K562 (cell line): ENCODE results near the gene BNIP1. TPM values are rescaled to one million over a fixed set of nuclear protein-coding genes. Genes with fewer than 3 reads are reported as not detected.
A peak's percentile ranks its signal among the peaks of the same experiment; 100 is the strongest.

ENCODE experiments used
- ATAC-seq: fragments of 200-7000 bp; cut with Tn5 transposase; 3 replicates; pipeline ENCODE4 v1.9.1; 2020; ENCODE audit warnings: moderate library complexity
- Bru-seq: library from RNA; stranded (reverse); fragments of 400-500 nt; gene quantifications from one replicate; lab custom pipeline; 2021; lab: Mats Ljungman, UMichigan
- BruChase-seq, 2 experiments: library from RNA; stranded (reverse); fragments of 400-500 nt; gene quantifications; one replicate each; lab custom pipeline; 2021; lab: Mats Ljungman, UMichigan
- BruUV-seq: library from RNA; stranded (reverse); fragments of 400-500 nt; replicated peaks from 2 replicates; lab custom pipeline; 2021; lab: Mats Ljungman, UMichigan
- CTCF ChIA-PET: fragments of 300-600 bp; formaldehyde crosslinking; extraction: SDS; loops from one replicate; lab custom pipeline; 2021; ENCODE audit warnings: low intra/inter-chr PET ratio; lab: Yijun Ruan, JAX
- POLR2A ChIA-PET: fragments of 300-600, 350-650 bp; sonication (Branson Sonifier 250); formaldehyde crosslinking; extraction: SDS; loops from one replicate; lab custom pipeline; 2021; ENCODE audit warnings: antibody characterized with exemption, inconsistent platforms; lab: Yijun Ruan, JAX
- DNase-seq, 4 experiments: peaks; one replicate each; pipeline versions ENCODE4 v3.0.0 to v3.0.0-alpha.2; 2011 to 2018; ENCODE audit warnings: low spot score in 3 of 4, mixed read lengths in 3 of 4; ENCODE audit errors: extremely low read depth in 1 of 4
- FAIRE-seq: peaks from 2 replicates; lab custom pipeline; 2011; peaks lifted over from hg19 to GRCh38; lab: Jason Lieb, UNC
- H2AFZ ChIP-seq: 2 replicates; pipeline ENCODE4 v1.6.0; 2011; ENCODE audit warnings: low read depth, low read length, control low read depth, inconsistent platforms
- H3K27ac ChIP-seq: fragments of 200-600 bp; 3 replicates; pipeline ENCODE4 v1.8.0; 2011; ENCODE audit warnings: low read depth, mild to moderate bottlenecking, control low read depth, inconsistent platforms, low read length, moderate library complexity, mixed read lengths; ENCODE audit errors: extremely low read depth
- H3K27me3 ChIP-seq, 2 experiments: fragments of 300-600 bp in 1 of 2; 2 replicates in 1 of 2; 3 replicates in 1 of 2; pipeline versions ENCODE4 v1.6.0 to v1.8.0; 2011; ENCODE audit warnings: inconsistent platforms in 2 of 2, low read length in 2 of 2, mild to moderate bottlenecking in 1 of 2, mixed read lengths in 1 of 2, moderate library complexity in 1 of 2; ENCODE audit not compliant: control insufficient read depth in 2 of 2, insufficient read depth in 2 of 2
- H3K36me3 ChIP-seq: fragments of 300-600 bp; 3 replicates; pipeline ENCODE4 v1.8.0; 2011; ENCODE audit warnings: mild to moderate bottlenecking, low read length, inconsistent platforms; ENCODE audit not compliant: control insufficient read depth, insufficient read depth
- H3K4me1 ChIP-seq, 2 experiments: fragments of 200-600 bp in 1 of 2; replicated peaks in 1 of 2; 2 replicates in 1 of 2; 3 replicates in 1 of 2; pipeline versions ENCODE4 v1.5.1 to v1.8.0; 2011; ENCODE audit warnings: inconsistent platforms in 2 of 2, low read length in 2 of 2, mild to moderate bottlenecking in 1 of 2, mixed read lengths in 1 of 2, moderate library complexity in 1 of 2; ENCODE audit not compliant: control insufficient read depth in 2 of 2, insufficient read depth in 2 of 2
- H3K4me2 ChIP-seq: 2 replicates; pipeline ENCODE4 v1.6.1; 2011; ENCODE audit warnings: low read length, control low read depth, inconsistent platforms, mixed read lengths; ENCODE audit not compliant: insufficient read depth
- H3K4me3 ChIP-seq: fragments of 200-600 bp; sonication (generic), shearing (Covaris generic); 2 replicates; pipeline ENCODE4 v1.5.1; 2016; ENCODE audit warnings: control low read depth, inconsistent platforms
- H3K79me2 ChIP-seq: fragments of 200-600 bp; 3 replicates; pipeline ENCODE4 v1.8.0; 2011; ENCODE audit warnings: low read length, inconsistent platforms; ENCODE audit not compliant: control insufficient read depth, insufficient read depth
- H3K9ac ChIP-seq, 2 experiments: 2 replicates each; pipeline versions ENCODE4 v1.6.0 to v1.6.1; 2011; ENCODE audit warnings: low read depth in 2 of 2, low read length in 2 of 2, control low read depth in 1 of 2, inconsistent platforms in 1 of 2, mild to moderate bottlenecking in 1 of 2, mixed read lengths in 1 of 2; ENCODE audit not compliant: insufficient read depth in 1 of 2
- H3K9me1 ChIP-seq: one replicate; pipeline ENCODE4 v1.6.0; 2011; ENCODE audit warnings: inconsistent platforms, mild to moderate bottlenecking, low read length, moderate library complexity; ENCODE audit not compliant: control insufficient read depth, insufficient read depth
- H3K9me3 ChIP-seq: replicated peaks from 2 replicates; pipeline ENCODE4 v1.5.1; 2011; ENCODE audit warnings: low read depth, low read length, inconsistent platforms; ENCODE audit not compliant: control insufficient read depth, insufficient read depth
- H4K20me1 ChIP-seq: replicated peaks from 2 replicates; pipeline ENCODE4 v1.6.1; 2011; ENCODE audit warnings: low read length, inconsistent platforms, mixed read lengths; ENCODE audit not compliant: control insufficient read depth, insufficient read depth
- CHCHD3 ChIP-seq: fragments of 250-450 bp; sonication (Bioruptor Pico); IDR thresholded peaks from 2 replicates; pipeline ENCODE4 v2.1.2; 2022; ENCODE audit warnings: mild to moderate bottlenecking
- CTCFL ChIP-seq: IDR thresholded peaks from 2 replicates; pipeline ENCODE4 v1.6.1; 2011; ENCODE audit warnings: borderline replicate concordance, low read depth, mild to moderate bottlenecking, moderate library complexity, low read length; ENCODE audit not compliant: insufficient read depth, poor library complexity, severe bottlenecking
- ETS1 ChIP-seq: conservative IDR thresholded peaks from 2 replicates; pipeline ENCODE4 v1.6.1; 2011; ENCODE audit warnings: low read depth, mild to moderate bottlenecking, low read length; ENCODE audit not compliant: control insufficient read depth
- FOXJ2 ChIP-seq: fragments of 200-800 bp; sonication (Bioruptor generic); IDR thresholded peaks from 2 replicates; pipeline ENCODE4 v1.6.1; 2016; ENCODE audit warnings: missing genetic modification characterization, missing compliant biosample characterization
- NBN ChIP-seq: fragments of 450-650 bp; IDR thresholded peaks from 2 replicates; pipeline ENCODE4 v1.6.1; 2016; ENCODE audit warnings: low read depth, mild to moderate bottlenecking
- NCOA6 ChIP-seq: fragments of 450-650 bp; IDR thresholded peaks from 2 replicates; pipeline ENCODE4 v1.6.1; 2017; ENCODE audit warnings: mild to moderate bottlenecking
- TBP ChIP-seq: optimal IDR thresholded peaks from 2 replicates; pipeline ENCODE3; 2011; ENCODE audit warnings: low read depth, low read length, improper control_type of control experiment
- ZNF311 ChIP-seq: fragments of 250-450 bp; sonication (Bioruptor Pico); IDR thresholded peaks from 2 replicates; pipeline ENCODE4 v1.4.0; 2020; ENCODE audit warnings: mild to moderate bottlenecking, moderate library complexity
- ZNF431 ChIP-seq: sonication (generic); formaldehyde crosslinking; IDR thresholded peaks from 2 replicates; pipeline ENCODE4 v1.8.0; 2022; ENCODE audit warnings: mild to moderate bottlenecking, missing genetic modification reagents
- WGBS: fragments of 100-300 bp; shearing (Covaris generic); methylation state at CpG from one replicate; pipeline ENCODE4 v1.1.6; 2016; ENCODE audit warnings: low coverage, mixed read lengths; ENCODE audit not compliant: insufficient coverage; ENCODE audit errors: missing lambda C conversion rate; 5-methylcytosine and 5-hydroxymethylcytosine counted together
- in situ Hi-C: fragments of 300-500 bp; cut with MboI; formaldehyde crosslinking; loops from 4 replicates; pipeline ENCODE4 v1.15.0; 2018; ENCODE audit warnings: inconsistent platforms, mixed read lengths
- intact Hi-C: fragments of 100-400 bp; cut with micrococcal nuclease; formaldehyde crosslinking; loops from 2 replicates; pipeline ENCODE4 v1.14.2; 2022
- long read RNA-seq, 3 experiments: library from polyadenylated mRNA in 2 of 3; library from RNA in 1 of 3; unstranded in 2 of 3; stranded (forward) in 1 of 3; transcript quantifications; one replicate each; pipeline ENCODE4 v2.0.0, GENCODE V29; 2019 to 2022
- polyA minus RNA-seq, 3 experiments: library from RNA; depleted of rRNA, polyadenylated mRNA; stranded (reverse); fragments of >200 nt; gene quantifications; 2 replicates each; pipeline ENCODE4 v1.2.3, GENCODE V29; 2011
- polyA plus RNA-seq, 8 experiments: library from polyadenylated mRNA; depleted of rRNA in 4 of 8; stranded (reverse) in 5 of 8; unstranded in 3 of 8; fragments of >200 nt; fragmentation: Nextera tagmentation in 2 of 8; fragmentation: Illumina TruSeq in 1 of 8; extraction: Ambion mirVana in 2 of 8; extraction: Trizol in 1 of 8; gene quantifications; 2 replicates each; pipeline versions ENCODE4 v1.2.1 to v1.2.3, GENCODE V29; 2011 to 2014; ENCODE audit warnings: inconsistent platforms in 1 of 8, missing spikeins in 1 of 8
- total RNA-seq, 7 experiments: library from RNA; depleted of rRNA in 6 of 7; stranded (reverse); fragments of >200 nt in 6 of 7; fragmentation: Illumina TruSeq in 2 of 7; extraction: Trizol in 2 of 7; gene quantifications; 2 replicates each; pipeline versions ENCODE4 v1.2.1 to v1.2.3, GENCODE V29; 2011 to 2021; ENCODE audit warnings: low replicate concordance in 1 of 7

BNIP1 gene, protein sequence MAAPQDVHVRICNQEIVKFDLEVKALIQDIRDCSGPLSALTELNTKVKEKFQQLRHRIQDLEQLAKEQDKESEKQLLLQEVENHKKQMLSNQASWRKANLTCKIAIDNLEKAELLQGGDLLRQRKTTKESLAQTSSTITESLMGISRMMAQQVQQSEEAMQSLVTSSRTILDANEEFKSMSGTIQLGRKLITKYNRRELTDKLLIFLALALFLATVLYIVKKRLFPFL
- total RNA-seq (2011; cell fraction: chromatin; rRNA removed; ENCODE audit: low replicate concordance): 12.2 and 15.0 TPM in 2 replicates
- total RNA-seq (2011; cell fraction: nucleolus; rRNA removed): 13.2 and 15.0 TPM in 2 replicates
- total RNA-seq (2011; cell fraction: nucleoplasm; rRNA removed): 14.5 and 20.2 TPM in 2 replicates
- total RNA-seq (2014; rRNA removed) (18.8 and 21.0 TPM in 2 replicates), total RNA-seq (2014; rRNA removed; fragmentation: Illumina TruSeq; extraction: Trizol) (25.8 and 26.2 TPM in 2 replicates), total RNA-seq (2015; rRNA removed; fragmentation: Illumina TruSeq; extraction: Trizol) (20.3 and 21.6 TPM in 2 replicates), total RNA-seq (2021) (18.9 and 21.3 TPM in 2 replicates), polyA plus RNA-seq (2011; rRNA removed) (30.5 and 30.6 TPM in 2 replicates), polyA plus RNA-seq (2014; fragmentation: Illumina TruSeq; extraction: Trizol) (26.5 and 27.4 TPM in 2 replicates), polyA plus RNA-seq (2014; fragmentation: Nextera tagmentation; extraction: Ambion mirVana) (10 to 100 TPM; 54.9 to 65.0 TPM), polyA plus RNA-seq (2014; rRNA removed) (23.0 and 23.2 TPM in 2 replicates), polyA minus RNA-seq (2011; rRNA and poly(A)+ RNA removed) (12.8 and 15.1 TPM in 2 replicates), Bru-seq, nascent RNA (percentile 69 among the genes with signal in this experiment), BruChase-seq, experiment 1, labeled RNA remaining after a 2-hour chase (percentile 70 among the genes with signal in this experiment), BruChase-seq, experiment 2, labeled RNA remaining after a 6-hour chase (percentile 73 among the genes with signal in this experiment)
- 24.0 and 26.5 TPM in 2 replicates for polyA plus RNA-seq (2011; cell fraction: cytosol; rRNA removed)
- polyA plus RNA-seq (2011; cell fraction: nucleus; rRNA removed): 15.2 and 16.7 TPM in 2 replicates
- 16.5 and 17.1 TPM in 2 replicates for polyA plus RNA-seq (2012)
- 4.2 and 5.1 TPM in 2 replicates for polyA minus RNA-seq (2011; cell fraction: cytosol; rRNA and poly(A)+ RNA removed)
- 3.0 and 5.7 TPM in 2 replicates for polyA minus RNA-seq (2011; cell fraction: nucleus; rRNA and poly(A)+ RNA removed)
- long read RNA-seq, experiment 1, transcript BNIP1-201 (7 exons, 1,339 nt): minor isoform, 7 of 71 reads
- long read RNA-seq, experiment 1, transcript BNIP1-202 (6 exons, 1,184 nt): major isoform, 52 of 71 reads
- long read RNA-seq, experiment 1, partial matches to known transcripts: 5 of 71 reads
- long read RNA-seq, experiment 1, other reads (novel, unspliced or antisense): 7 of 71 reads
- long read RNA-seq, experiment 2, transcript BNIP1-202 (6 exons, 1,184 nt): major isoform, 11 of 15 reads
- long read RNA-seq, experiment 2, partial matches to known transcripts: 1 of 15 reads
- long read RNA-seq, experiment 2, other reads (novel, unspliced or antisense): 2 of 15 reads
- long read RNA-seq, experiment 3, transcript BNIP1-202 (6 exons, 1,184 nt): major isoform, 20 of 26 reads
- long read RNA-seq, experiment 3, partial matches to known transcripts: 0 of 26 reads
- long read RNA-seq, experiment 3, other reads (novel, unspliced or antisense): 3 of 26 reads

GRCh38 chr5:173144200-173145176 is at the start of gene BNIP1:
Gene BNIP1 (plus strand): TSS chr5:173144531. CDS start chr5:173144546, 15 bp downstream.
- POLR2A ChIA-PET: interaction anchor here (0.6 to 1.0 kb wide), 4 partner anchors 12 to 648 kb away, joined by 3 to 4 read pairs (median 3); no protein-coding TSS in a partner anchor
- Histone ChIP-seq H3K9ac (peak within 1 kb of the TSS; percentile 88 to 99), H2AFZ (peak within 1 kb of the TSS; percentile 97), H3K27me3 (no peaks in the 10 kb centered on the region), H3K36me3 (peaks cover 27% of the 10 kb centered on the region; the same call in 2 of the 3 replicates), H3K4me2 (peak within 1 kb of the TSS; percentile 82), H3K79me2 (peaks cover 5% of the 10 kb centered on the region; the same call in 2 of the 3 replicates), H3K4me1 (peaks cover 7 to 12% of the 10 kb centered on the region in 2 experiments; a peak in 3 of 5 replicates), H3K9me3 (no peaks in the 10 kb centered on the region), H4K20me1 (no peaks in the 10 kb centered on the region), H3K4me3 (peak within 1 kb of the TSS; percentile 66), H3K27ac (peak within 1 kb of the TSS; percentile 84), H3K9me1 (no peaks in the 10 kb centered on the region)
- CTCF ChIA-PET: interaction anchor here (0.6 to 1.8 kb wide), 8 partner anchors 133 to 235 kb away, joined by 3 to 7 read pairs (median 3); partner anchors contain the start of gene ATP6V0E1
- in situ Hi-C loops: no loop called here
- FAIRE-seq (peak; percentile 90), DNase-seq (peak; percentile 93 to 96 (median 96)), ATAC-seq (peak; percentile 97)
- 8% methylated on average over 48 of the region's 48 CpGs for WGBS
- no TSS peak for BruUV-seq
- intact Hi-C loops: loop anchor here (1.0 kb wide), 2 partner anchors 87 to 160 kb away; no protein-coding TSS in a partner anchor
- TF ChIP-seq FOXJ2 (tag): no peak
- no peak for TF ChIP-seq NCOA6
- TF ChIP-seq ZNF431: no peak
- no peak for TF ChIP-seq CHCHD3
- TF ChIP-seq CTCFL: peak; percentile 89
- peak; percentile 78; the same call in 1 of the 2 replicates for TF ChIP-seq ETS1
- TF ChIP-seq NBN: peak; percentile 85
- TF ChIP-seq ZNF311 (CRISPR knock-in tag): no peak
- TF ChIP-seq TBP: peak; percentile 86
